H1 (cell line): ENCODE data around the gene COL17A1. TPM values are rescaled to one million over a fixed set of nuclear protein-coding genes. Genes with fewer than 3 reads are reported as not detected.

Source experiments
- CTCF ChIA-PET: fragments of 300-600 bp; sonication (Branson Sonifier 250); formaldehyde crosslinking; loops from one replicate; lab custom pipeline; 2021; ENCODE audit not compliant: partially characterized antibody; lab: Charles Lee
- POLR2A ChIA-PET: fragments of 300-600 bp; sonication (Branson Sonifier 250); formaldehyde crosslinking; loops from one replicate; lab custom pipeline; 2021; ENCODE audit warnings: inconsistent platforms; ENCODE audit not compliant: partially characterized antibody; lab: Charles Lee
- DNase-seq, 2 experiments: peaks; one replicate each; pipeline versions ENCODE4 v3.0.0 to v3.0.0-alpha.2; 2010 to 2022; ENCODE audit warnings: low spot score in 2 of 2, low read depth in 1 of 2, mixed read lengths in 1 of 2
- FAIRE-seq: peaks from 2 replicates; lab custom pipeline; 2011; peaks lifted over from hg19 to GRCh38; lab: Jason Lieb, UNC
- H2AFZ ChIP-seq: 2 replicates; pipeline ENCODE4 v1.8.1; 2012; ENCODE audit warnings: low read length, inconsistent platforms
- H2AK5ac ChIP-seq: 2 replicates; pipeline ENCODE4 v1.6.1; 2013; ENCODE audit warnings: low read depth, low read length
- H2BK120ac ChIP-seq: replicated peaks from 2 replicates; pipeline ENCODE3; 2013; ENCODE audit warnings: low read depth, low read length, inconsistent platforms
- H2BK12ac ChIP-seq: 2 replicates; pipeline ENCODE4 v1.6.1; 2013; ENCODE audit warnings: low read depth, low read length
- H2BK15ac ChIP-seq: 2 replicates; pipeline ENCODE4 v1.6.1; 2013; ENCODE audit warnings: low read length
- H2BK20ac ChIP-seq: 2 replicates; pipeline ENCODE4 v1.6.1; 2013; ENCODE audit warnings: low read length
- H2BK5ac ChIP-seq: 2 replicates; pipeline ENCODE4 v1.6.1; 2013; ENCODE audit warnings: low read depth, low read length
- H3K14ac ChIP-seq: 2 replicates; pipeline ENCODE4 v1.6.1; 2013; ENCODE audit warnings: inconsistent platforms; ENCODE audit not compliant: insufficient read length
- H3K18ac ChIP-seq: 2 replicates; pipeline ENCODE4 v1.6.1; 2013; ENCODE audit warnings: low read length; ENCODE audit errors: extremely low read depth
- H3K23ac ChIP-seq: 2 replicates; pipeline ENCODE4 v1.6.1; 2013; ENCODE audit warnings: inconsistent platforms; ENCODE audit not compliant: insufficient read length
- H3K23me2 ChIP-seq: 2 replicates; pipeline ENCODE4 v1.6.1; 2013; ENCODE audit warnings: low read depth, low read length
- H3K27ac ChIP-seq: 2 replicates; pipeline ENCODE4 v1.6.1; 2011; ENCODE audit warnings: low read depth, low read length, inconsistent platforms
- H3K27me3 ChIP-seq, 4 experiments: replicated peaks in 1 of 4; 1 replicate in 1 of 4; 2 replicates in 3 of 4; pipeline versions ENCODE4 v1.6.1 to v1.8.1; 2011 to 2013; ENCODE audit warnings: low read length in 3 of 4, mild to moderate bottlenecking in 3 of 4, inconsistent platforms in 2 of 4, mixed read lengths in 2 of 4, moderate library complexity in 1 of 4; ENCODE audit not compliant: control insufficient read depth in 3 of 4, insufficient read depth in 3 of 4; ENCODE audit errors: extremely low read depth in 1 of 4
- H3K36me3 ChIP-seq, 4 experiments: 2 replicates each; pipeline versions ENCODE4 v1.6.1 to v1.8.1; 2011 to 2013; ENCODE audit warnings: mild to moderate bottlenecking in 4 of 4, low read length in 3 of 4, moderate library complexity in 2 of 4, control low read depth in 1 of 4, inconsistent platforms in 1 of 4; ENCODE audit not compliant: insufficient read depth in 4 of 4, control insufficient read depth in 2 of 4
- H3K4ac ChIP-seq: replicated peaks from 2 replicates; pipeline ENCODE3; 2013; ENCODE audit warnings: low read length, low read depth, mixed read lengths, inconsistent platforms; ENCODE audit not compliant: insufficient read length
- H3K4me1 ChIP-seq, 4 experiments: replicated peaks in 1 of 4; 1 replicate in 1 of 4; 2 replicates in 3 of 4; pipeline versions ENCODE4 v1.6.1 to v1.8.1; 2011 to 2013; ENCODE audit warnings: low read length in 3 of 4, inconsistent platforms in 2 of 4, mixed read lengths in 1 of 4; ENCODE audit not compliant: insufficient read depth in 4 of 4, control insufficient read depth in 3 of 4
- H3K4me2 ChIP-seq, 2 experiments: 2 replicates each; pipeline versions ENCODE4 v1.6.1 to v1.8.1; 2011 to 2013; ENCODE audit warnings: low read depth in 2 of 2, low read length in 2 of 2, control low read depth in 1 of 2, inconsistent platforms in 1 of 2, mild to moderate bottlenecking in 1 of 2; ENCODE audit not compliant: insufficient read depth in 1 of 2
- H3K4me3 ChIP-seq, 4 experiments: fragments of 200-600, 300-600 bp in 1 of 4; sonication (generic), shearing (Covaris generic), sonication (Bioruptor Twin) in 1 of 4; 2 replicates each; pipeline versions ENCODE4 v1.5.1 to v1.8.1; 2011 to 2016; ENCODE audit warnings: low read length in 4 of 4, low read depth in 3 of 4, control low read depth in 2 of 4, inconsistent platforms in 2 of 4, mild to moderate bottlenecking in 2 of 4, mixed read lengths in 1 of 4, moderate library complexity in 1 of 4; ENCODE audit not compliant: insufficient read depth in 2 of 4; ENCODE audit errors: extremely low read depth in 1 of 4
- H3K56ac ChIP-seq: replicated peaks from 2 replicates; pipeline ENCODE3; 2013; ENCODE audit warnings: low read depth, mild to moderate bottlenecking, mixed read lengths, low read length, inconsistent platforms; ENCODE audit not compliant: insufficient read length
- H3K79me1 ChIP-seq: 2 replicates; pipeline ENCODE4 v1.6.1; 2013; ENCODE audit warnings: low read depth, low read length, control low read depth
- H3K79me2 ChIP-seq, 2 experiments: 2 replicates each; pipeline versions ENCODE4 v1.6.1 to v1.8.1; 2012 to 2013; ENCODE audit warnings: low read length in 2 of 2, mild to moderate bottlenecking in 2 of 2, inconsistent platforms in 1 of 2; ENCODE audit not compliant: insufficient read depth in 2 of 2, control insufficient read depth in 1 of 2
- H3K9ac ChIP-seq, 4 experiments: replicated peaks in 1 of 4; 1 replicate in 1 of 4; 2 replicates in 3 of 4; pipeline versions ENCODE4 v1.6.1 to v1.8.1; 2011 to 2013; ENCODE audit warnings: low read depth in 3 of 4, low read length in 3 of 4, control low read depth in 2 of 4, mild to moderate bottlenecking in 2 of 4, moderate library complexity in 2 of 4, inconsistent platforms in 1 of 4; ENCODE audit errors: extremely low read depth in 1 of 4
- H3K9me3 ChIP-seq, 2 experiments: 2 replicates each; pipeline versions ENCODE4 v1.6.1 to v1.8.1; 2012 to 2013; ENCODE audit warnings: mild to moderate bottlenecking in 2 of 2, moderate library complexity in 2 of 2, control low read depth in 1 of 2, inconsistent platforms in 1 of 2, low read depth in 1 of 2, low read length in 1 of 2, mixed read lengths in 1 of 2; ENCODE audit not compliant: insufficient read depth in 2 of 2
- H4K20me1 ChIP-seq, 2 experiments: replicated peaks in 1 of 2; 2 replicates each; pipeline versions ENCODE3 to v1.8.1; 2011 to 2013; ENCODE audit warnings: inconsistent platforms in 2 of 2, low read length in 2 of 2, mild to moderate bottlenecking in 1 of 2; ENCODE audit not compliant: insufficient read depth in 2 of 2, control insufficient read depth in 1 of 2
- H4K5ac ChIP-seq: 2 replicates; pipeline ENCODE4 v1.6.1; 2013; ENCODE audit warnings: low read length, low read depth, mixed read lengths, inconsistent platforms; ENCODE audit not compliant: insufficient read length
- H4K8ac ChIP-seq: 2 replicates; pipeline ENCODE4 v1.8.0; 2013; ENCODE audit warnings: mild to moderate bottlenecking, moderate library complexity, low read length, inconsistent platforms; ENCODE audit not compliant: insufficient read depth; ENCODE audit errors: extremely low read depth
- H4K91ac ChIP-seq: replicated peaks from 2 replicates; pipeline ENCODE3; 2013; ENCODE audit warnings: low read length, mixed read lengths, inconsistent platforms; ENCODE audit not compliant: insufficient read length
- ATF2 ChIP-seq: IDR thresholded peaks from 2 replicates; pipeline ENCODE4 v1.6.1; 2012; ENCODE audit warnings: low read length, inconsistent platforms
- BACH1 ChIP-seq: IDR thresholded peaks from 2 replicates; pipeline ENCODE4 v1.6.1; 2012; ENCODE audit warnings: low read length, improper control_type of control experiment
- BCL11A ChIP-seq, 2 experiments: IDR thresholded peaks; one replicate each; pipeline ENCODE4 v1.6.1; 2011; ENCODE audit warnings: low read depth in 2 of 2, low read length in 2 of 2, mild to moderate bottlenecking in 2 of 2
- CEBPB ChIP-seq: IDR thresholded peaks from 2 replicates; pipeline ENCODE4 v1.6.1; 2012; ENCODE audit warnings: low read depth, low read length
- MAFK ChIP-seq: IDR thresholded peaks from 2 replicates; pipeline ENCODE4 v1.6.1; 2012; ENCODE audit warnings: low read depth, mild to moderate bottlenecking, improper control_type of control experiment, low read length
- TBP ChIP-seq: IDR thresholded peaks from 2 replicates; pipeline ENCODE4 v1.6.1; 2011; ENCODE audit warnings: low read depth, low read length, improper control_type of control experiment
- WGBS, 2 experiments: shearing (Covaris generic) in 1 of 2; methylation state at CpG; one replicate each; pipeline versions ENCODE4 v1.1.6 to v1.1.7; 2013 to 2015; ENCODE audit warnings: low lambda C conversion rate in 2 of 2, mixed read lengths in 2 of 2, inconsistent platforms in 1 of 2, low coverage in 1 of 2, missing lambda C conversion rate in 1 of 2; ENCODE audit not compliant: insufficient replicate concordance in 2 of 2, insufficient coverage in 1 of 2, insufficient read length in 1 of 2; ENCODE audit errors: extremely low coverage in 1 of 2, missing lambda C conversion rate in 1 of 2; 5-methylcytosine and 5-hydroxymethylcytosine counted together
- polyA plus RNA-seq, 7 experiments: library from polyadenylated mRNA; depleted of rRNA in 3 of 7; stranded (reverse) in 5 of 7; unstranded in 2 of 7; fragments of >200 nt in 5 of 7; fragments of 200-250 nt in 2 of 7; gene quantifications; 1 replicate in 5 of 7; 2 replicates in 1 of 7; 4 replicates in 1 of 7; pipeline versions ENCODE4 v1.2.1 to v1.2.3, GENCODE V29; 2011 to 2013; ENCODE audit warnings: missing spikeins in 2 of 7, mixed read lengths in 2 of 7
- total RNA-seq: library from RNA; stranded (reverse); fragmentation: NEBNext Ultra II Directional; extraction: Animal tissue kit (Norgen Biotek cat#: 25700); gene quantifications from 2 replicates; pipeline ENCODE4 v1.2.1, GENCODE V29; 2021
- TF ChIP-seq, protein P1 (sequence below): IDR thresholded peaks from 2 replicates; pipeline ENCODE4 v1.6.1; 2012; ENCODE audit warnings: inconsistent platforms

The COL17A1 gene
- total and polyA plus RNA-seq, 2 of the 8 experiments (the other 6 are each of a cell fraction or from before 2014, with no cell fraction given): 0.35 to 0.37 TPM

DNA sequence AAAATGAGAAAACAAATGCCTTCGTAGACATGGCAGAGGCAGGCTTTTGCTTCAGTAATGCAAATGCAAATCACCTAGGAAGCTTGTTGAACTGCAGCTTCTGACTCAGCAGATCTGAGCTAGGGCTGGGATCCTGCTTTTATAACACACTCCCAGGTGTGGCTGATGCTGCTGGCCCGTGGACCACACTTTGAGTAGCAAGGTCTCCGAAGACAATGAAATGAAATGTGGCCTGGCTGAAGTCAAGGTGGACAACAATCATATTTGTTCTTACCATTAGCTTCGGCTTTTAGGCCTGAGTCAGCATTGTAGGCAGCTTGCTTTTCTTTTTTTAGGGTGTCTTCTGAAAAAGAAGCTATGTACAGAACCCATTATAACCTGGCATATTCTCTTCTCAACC is 26.3 kb downstream of the COL17A1 start:
- POLR2A ChIA-PET: interaction anchor here (0.8 to 7.1 kb wide), 5 partner anchors 10 to 67 kb away, joined by 3 to 43 read pairs (median 3); partner anchors contain the start of gene SFR1
- H3K4ac ChIP-seq: no peak overlapping the region
- DNase-seq: peak in 1 of 2 experiments; percentile 51

More for the DNA sequence above, 26.3 kb downstream of the COL17A1 start:
- Histone ChIP-seq H3K4me1 (peaks cover 4 to 17% (median 11%) of the 10 kb centered on the region in 4 experiments; a peak in 5 of 7 replicates), H4K8ac (no peak overlapping the region), H4K91ac (peak overlapping the region; percentile 26), H2BK5ac (peak overlapping the region; percentile 45; the same call in 1 of the 2 replicates), H3K79me2 (no peaks in the 10 kb centered on the region), H2BK20ac (no peak overlapping the region), H3K14ac (no peak overlapping the region), H2BK15ac (no peak overlapping the region), H4K5ac (no peak overlapping the region), H2BK12ac (peak overlapping the region; percentile 42; the same call in 1 of the 2 replicates), H2BK120ac (peak overlapping the region; percentile 5), H2AFZ (peak overlapping the region; percentile 54; the same call in 1 of the 2 replicates), H3K4me3 (no peak overlapping the region), H3K36me3 (no peaks in the 10 kb centered on the region), H3K9ac (no peak overlapping the region), H3K4me2 (peak overlapping the region in 1 of 2 experiments; percentile 24; a peak in 2 of 4 replicates), H3K9me3 (no peaks in the 10 kb centered on the region), H3K79me1 (no peaks in the 10 kb centered on the region), H2AK5ac (no peak overlapping the region), H4K20me1 (no peaks in the 10 kb centered on the region), H3K27ac (no peak overlapping the region), H3K56ac (no peak overlapping the region), H3K18ac (peak overlapping the region; percentile 2; the same call in 1 of the 2 replicates), H3K23ac (no peak overlapping the region), H3K23me2 (no peaks in the 10 kb centered on the region), H3K27me3 (peaks cover 0 to 1% (median 0%) of the 10 kb centered on the region in 4 experiments; a peak in 1 of 7 replicates)
- CTCF ChIA-PET: interaction anchor here (0.8 to 2.7 kb wide), 12 partner anchors 8 to 214 kb away, joined by 3 to 15 read pairs (median 5); partner anchors contain the start of gene SFR1
- FAIRE-seq: peak; percentile 36
- 44% methylated on average over 4 of the region's 4 CpGs; no CpG with 5 or more reads in 1 of the 2 experiments for WGBS, 2 experiments
- 0 out of 2 replicates have a peak, but pooled peaks have one; percentile 25 for TF ChIP-seq TBP
- TF ChIP-seq BACH1: peak; percentile 99
- no peak for TF ChIP-seq CEBPB
- peak; percentile 98 for TF ChIP-seq MAFK
- TF ChIP-seq, protein P1, sequence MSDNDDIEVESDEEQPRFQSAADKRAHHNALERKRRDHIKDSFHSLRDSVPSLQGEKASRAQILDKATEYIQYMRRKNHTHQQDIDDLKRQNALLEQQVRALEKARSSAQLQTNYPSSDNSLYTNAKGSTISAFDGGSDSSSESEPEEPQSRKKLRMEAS: peak; percentile 48; the same call in 1 of the 2 replicates
- TF ChIP-seq BCL11A (IDR thresholded peaks at IDR 0.05; ENCODE audit: low read depth in 2 of 2, low read length in 2 of 2): no peak
- no peak for TF ChIP-seq ATF2
- TF ChIP-seq, all 59 proteins: peak for 4
